Measurements from ENCODE around the gene SEMA6B.

The SEMA6B gene

DNA sequence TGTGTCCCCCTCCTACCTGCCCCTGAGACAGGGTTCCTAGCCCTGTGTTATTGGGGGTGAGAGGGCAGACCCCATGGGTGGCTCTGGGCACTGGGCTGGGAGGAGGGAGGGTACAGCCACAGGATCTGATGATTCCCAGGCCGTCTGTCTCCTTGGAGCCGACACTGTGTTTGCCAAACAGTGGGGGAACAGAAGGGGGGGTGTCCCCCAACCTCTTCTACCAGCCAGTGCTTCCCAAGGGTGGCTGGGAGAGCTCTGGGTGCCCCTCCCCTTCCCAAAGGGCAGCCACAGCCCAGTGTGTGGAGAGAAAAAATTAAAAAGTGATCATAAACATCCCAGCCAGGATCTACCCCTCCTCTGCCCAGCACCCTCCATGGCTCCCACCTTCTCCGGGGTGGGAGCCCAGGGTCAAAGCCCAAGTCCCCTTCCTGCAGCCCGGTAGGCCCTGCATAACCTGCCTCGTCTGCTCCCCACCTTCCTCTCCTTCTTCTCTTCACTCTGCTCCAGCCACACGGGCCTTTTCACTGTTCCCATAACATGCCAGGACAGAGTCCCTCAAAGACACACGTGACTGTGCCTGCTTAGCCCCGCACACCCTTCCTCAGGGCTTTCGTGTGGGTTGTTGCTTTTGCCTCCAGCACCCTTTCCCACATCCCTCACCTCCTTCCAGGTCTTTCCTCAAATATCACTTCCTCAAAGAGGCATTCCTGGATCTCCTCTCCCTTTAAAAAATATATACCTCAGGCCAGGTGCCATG is 39.8 kb downstream of the SEMA6B start:
- Histone ChIP-seq H3K4me1 (ENCODE audit: low read depth, poor library complexity, severe bottlenecking) (no peaks in the 10 kb centered on the region), H3K79me2 (ENCODE audit: insufficient read depth, low read depth) (no peaks in the 10 kb centered on the region), H3K27ac (no peak overlapping the region), H2AFZ (ENCODE audit: low read depth) (no peak overlapping the region), H3K4me3 (IDR thresholded peaks at IDR 0.05; ENCODE audit: insufficient read depth, low read depth, low read length) (no peak overlapping the region), H3K27me3 (ENCODE audit: insufficient read depth, low read depth) (peaks cover 76% of the 10 kb centered on the region), H4K20me1 (ENCODE audit: insufficient read depth) (no peaks in the 10 kb centered on the region), H3K4me2 (no peak overlapping the region), H3K9ac (no peak overlapping the region), H3K36me3 (ENCODE audit: insufficient read depth) (no peaks in the 10 kb centered on the region)
- TF ChIP-seq, protein P1, sequence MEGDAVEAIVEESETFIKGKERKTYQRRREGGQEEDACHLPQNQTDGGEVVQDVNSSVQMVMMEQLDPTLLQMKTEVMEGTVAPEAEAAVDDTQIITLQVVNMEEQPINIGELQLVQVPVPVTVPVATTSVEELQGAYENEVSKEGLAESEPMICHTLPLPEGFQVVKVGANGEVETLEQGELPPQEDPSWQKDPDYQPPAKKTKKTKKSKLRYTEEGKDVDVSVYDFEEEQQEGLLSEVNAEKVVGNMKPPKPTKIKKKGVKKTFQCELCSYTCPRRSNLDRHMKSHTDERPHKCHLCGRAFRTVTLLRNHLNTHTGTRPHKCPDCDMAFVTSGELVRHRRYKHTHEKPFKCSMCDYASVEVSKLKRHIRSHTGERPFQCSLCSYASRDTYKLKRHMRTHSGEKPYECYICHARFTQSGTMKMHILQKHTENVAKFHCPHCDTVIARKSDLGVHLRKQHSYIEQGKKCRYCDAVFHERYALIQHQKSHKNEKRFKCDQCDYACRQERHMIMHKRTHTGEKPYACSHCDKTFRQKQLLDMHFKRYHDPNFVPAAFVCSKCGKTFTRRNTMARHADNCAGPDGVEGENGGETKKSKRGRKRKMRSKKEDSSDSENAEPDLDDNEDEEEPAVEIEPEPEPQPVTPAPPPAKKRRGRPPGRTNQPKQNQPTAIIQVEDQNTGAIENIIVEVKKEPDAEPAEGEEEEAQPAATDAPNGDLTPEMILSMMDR (conservative IDR thresholded peaks at IDR 0.05; ENCODE audit: low read depth, low read length), result no peak

GRCh38 chr19:4519172-4519496 is 40.4 kb downstream of the SEMA6B start:
- no peak overlapping the region for H3K9ac ChIP-seq
- H3K4me2 ChIP-seq, result no peak overlapping the region
- H3K4me1 ChIP-seq (ENCODE audit: low read depth, poor library complexity, severe bottlenecking), result no peaks in the 10 kb centered on the region
- no peaks in the 10 kb centered on the region for H3K36me3 ChIP-seq (ENCODE audit: insufficient read depth)
- H3K79me2 ChIP-seq (ENCODE audit: insufficient read depth, low read depth), result no peaks in the 10 kb centered on the region
- H3K27ac ChIP-seq, result no peak overlapping the region
- no peaks in the 10 kb centered on the region for H4K20me1 ChIP-seq (ENCODE audit: insufficient read depth)
- TF ChIP-seq, protein P1 (conservative IDR thresholded peaks at IDR 0.05; ENCODE audit: low read depth, low read length), result no peak
- peaks cover 80% of the 10 kb centered on the region for H3K27me3 ChIP-seq (ENCODE audit: insufficient read depth, low read depth)
- no peak overlapping the region for H3K4me3 ChIP-seq (IDR thresholded peaks at IDR 0.05; ENCODE audit: insufficient read depth, low read depth, low read length)
- no peak overlapping the region for H2AFZ ChIP-seq (ENCODE audit: low read depth)

DNA sequence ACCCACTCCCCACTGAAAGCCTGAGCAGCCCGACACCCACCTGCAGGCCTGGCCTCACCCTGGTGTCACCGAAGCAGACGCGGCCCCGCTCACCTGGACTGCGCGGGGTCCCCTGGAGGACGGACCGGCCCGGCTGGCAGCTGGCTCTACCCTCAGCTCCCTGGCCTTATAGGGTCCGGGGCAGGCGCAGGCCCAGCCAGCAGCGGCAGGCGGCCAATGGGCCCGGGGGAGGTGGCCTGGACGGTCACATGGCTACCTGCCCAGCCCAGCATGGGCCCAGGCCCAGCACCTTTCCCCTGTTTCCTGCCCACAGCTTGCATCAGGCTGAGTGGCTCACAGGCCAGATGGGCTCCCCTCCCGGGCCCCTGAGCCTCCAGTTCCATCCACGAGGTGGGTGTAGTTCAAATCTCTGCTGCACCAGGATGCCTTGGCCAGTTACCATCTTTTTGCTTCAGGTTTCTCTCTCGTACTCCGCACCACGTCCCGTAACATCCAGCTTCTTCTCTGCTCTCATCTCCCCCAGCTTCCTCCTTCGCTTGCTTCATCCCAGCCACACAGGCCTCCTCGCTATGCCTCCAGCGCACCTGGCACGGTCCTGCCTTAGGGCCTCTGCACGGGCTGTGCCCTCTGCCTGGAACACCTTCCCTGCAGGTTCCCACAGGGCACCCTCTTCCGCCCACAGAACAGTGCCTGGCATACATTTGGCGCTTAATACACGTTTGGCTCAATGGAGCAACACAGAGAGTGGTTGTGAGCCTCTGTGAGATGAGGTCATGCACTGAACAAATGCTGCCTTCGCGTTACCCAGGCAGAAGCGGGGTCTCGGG is 40.9 kb downstream of the SEMA6B start, which contains the start of gene PLIN4:
Gene PLIN4 (minus strand): TSS at position 142 of the 827 bp plus-strand sequence. CDS start 214 bp downstream, outside the sequence.
- Histone ChIP-seq H3K4me1 (ENCODE audit: low read depth, poor library complexity, severe bottlenecking) (no peaks in the 10 kb centered on the region), H4K20me1 (ENCODE audit: insufficient read depth) (no peaks in the 10 kb centered on the region), H3K79me2 (ENCODE audit: insufficient read depth, low read depth) (no peaks in the 10 kb centered on the region), H3K4me3 (IDR thresholded peaks at IDR 0.05; ENCODE audit: insufficient read depth, low read depth, low read length) (no peak within 1 kb of the TSS), H3K36me3 (ENCODE audit: insufficient read depth) (no peaks in the 10 kb centered on the region), H3K27me3 (ENCODE audit: insufficient read depth, low read depth) (peaks cover 85% of the 10 kb centered on the region), H3K9ac (no peak within 1 kb of the TSS), H3K27ac (no peak within 1 kb of the TSS), H3K4me2 (no peak within 1 kb of the TSS), H2AFZ (ENCODE audit: low read depth) (no peak within 1 kb of the TSS)
- TF ChIP-seq, protein P1 (conservative IDR thresholded peaks at IDR 0.05; ENCODE audit: low read depth, low read length), result no peak

DNA sequence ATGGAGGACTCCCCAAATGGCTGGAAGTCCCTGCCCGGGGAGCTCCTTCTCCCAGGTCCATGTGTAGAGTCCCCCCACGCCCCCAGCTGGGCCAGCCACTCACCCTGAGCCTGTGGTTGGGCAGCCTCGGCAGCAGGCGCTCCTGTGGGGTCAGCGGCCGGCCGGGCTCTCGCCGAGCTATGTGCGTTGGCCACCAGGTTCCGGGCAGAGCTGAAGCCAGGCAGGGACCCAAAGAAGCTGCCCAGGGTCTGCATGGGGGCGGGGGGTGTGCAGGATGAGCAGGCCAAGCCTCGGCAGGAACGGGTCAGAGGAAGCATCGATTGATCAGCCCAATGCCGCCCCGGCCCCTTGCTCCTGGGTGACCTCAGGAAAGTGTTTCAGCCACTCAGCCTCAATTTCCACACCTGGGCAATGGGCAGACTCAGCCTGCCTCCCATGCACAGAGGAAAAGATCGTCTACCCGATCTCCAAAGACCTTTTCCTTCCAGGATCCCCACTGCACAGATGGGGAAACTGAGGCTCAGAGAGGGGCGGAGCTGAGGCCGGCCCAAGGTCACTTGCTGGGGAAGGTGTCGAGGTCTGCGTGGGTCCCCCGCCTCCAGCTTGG is 41.9 kb downstream of the SEMA6B start:
- Histone ChIP-seq H3K27ac (no peak overlapping the region), H3K4me1 (ENCODE audit: low read depth, poor library complexity, severe bottlenecking) (no peaks in the 10 kb centered on the region), H3K9ac (no peak overlapping the region), H3K36me3 (ENCODE audit: insufficient read depth) (no peaks in the 10 kb centered on the region), H4K20me1 (ENCODE audit: insufficient read depth) (no peaks in the 10 kb centered on the region), H3K4me2 (no peak overlapping the region), H2AFZ (ENCODE audit: low read depth) (no peak overlapping the region), H3K79me2 (ENCODE audit: insufficient read depth, low read depth) (no peaks in the 10 kb centered on the region), H3K27me3 (ENCODE audit: insufficient read depth, low read depth) (peaks cover 79% of the 10 kb centered on the region), H3K4me3 (IDR thresholded peaks at IDR 0.05; ENCODE audit: insufficient read depth, low read depth, low read length) (no peak overlapping the region)
- TF ChIP-seq, protein P1 (conservative IDR thresholded peaks at IDR 0.05; ENCODE audit: low read depth, low read length), result no peak
